Erythroblast (primary cell): Measurements from ENCODE around the gene SCAMP3.

Experiments used
- GATA1 ChIP-seq: IDR thresholded peaks from 2 replicates; pipeline ENCODE4 v1.6.1; 2011; ENCODE audit warnings: low read depth, mild to moderate bottlenecking, control low read depth, low read length, moderate library complexity
- POLR2A ChIP-seq: IDR thresholded peaks from 2 replicates; pipeline ENCODE4 v1.6.1; 2011; ENCODE audit warnings: mild to moderate bottlenecking, low read length

- TF ChIP-seq POLR2A (no peak), GATA1 (no peak)
These were observed 25.7 kb downstream of the SCAMP3 start for GRCh38 chr1:155236451-155236850.
